Endothelial cell of umbilical vein (primary cell): Measurements from ENCODE around the gene KRTAP10-12. TPM values are rescaled to one million over a fixed set of nuclear protein-coding genes. Genes with fewer than 3 reads are reported as not detected.

Source experiments
- BruUV-seq: library from RNA; stranded (reverse); fragments of 400-500 nt; replicated peaks from 2 replicates; lab custom pipeline; 2021; lab: Mats Ljungman, UMichigan
- CTCF ChIA-PET: fragments of 300-600, 350-600 bp; sonication (Branson Sonifier 250); formaldehyde crosslinking; loops from one replicate; lab custom pipeline; 2021; ENCODE audit warnings: antibody characterized with exemption, inconsistent platforms; lab: Charles Lee
- POLR2A ChIA-PET: fragments of 300-600, 350-600 bp; sonication (Branson Sonifier 250); formaldehyde crosslinking; loops from one replicate; lab custom pipeline; 2021; ENCODE audit warnings: antibody characterized with exemption, inconsistent platforms; lab: Charles Lee
- DNase-seq: peaks from one replicate; pipeline ENCODE4 v3.0.0-alpha.2; 2011; ENCODE audit warnings: low read depth, low spot score
- FAIRE-seq: peaks from 2 replicates; lab custom pipeline; 2011; peaks lifted over from hg19 to GRCh38; lab: Jason Lieb, UNC
- H2AFZ ChIP-seq: 2 replicates; pipeline ENCODE4 v1.6.0; 2012; ENCODE audit warnings: low read depth, low read length, control low read depth, inconsistent platforms
- H3K27ac ChIP-seq: 2 replicates; pipeline ENCODE4 v1.5.1; 2011; ENCODE audit warnings: low read depth, mild to moderate bottlenecking, control low read depth, low read length, moderate library complexity; ENCODE audit not compliant: insufficient read depth
- H3K27me3 ChIP-seq, 2 experiments: 2 replicates each; pipeline versions ENCODE4 v1.6.0 to v1.6.1; 2011; ENCODE audit warnings: low read length in 2 of 2, mixed read lengths in 1 of 2; ENCODE audit not compliant: control insufficient read depth in 2 of 2, insufficient read depth in 2 of 2
- H3K36me3 ChIP-seq, 2 experiments: 2 replicates in 1 of 2; 3 replicates in 1 of 2; pipeline ENCODE4 v1.5.1; 2011; ENCODE audit warnings: low read length in 2 of 2, mild to moderate bottlenecking in 1 of 2, moderate library complexity in 1 of 2; ENCODE audit not compliant: control insufficient read depth in 2 of 2, insufficient read depth in 2 of 2; ENCODE audit errors: extremely low read depth in 1 of 2
- H3K4me1 ChIP-seq: 3 replicates; pipeline ENCODE4 v1.5.1; 2011; ENCODE audit warnings: mild to moderate bottlenecking, low read length; ENCODE audit not compliant: control insufficient read depth, insufficient read depth; ENCODE audit errors: extremely low read depth
- H3K4me2 ChIP-seq: 2 replicates; pipeline ENCODE4 v1.6.1; 2011; ENCODE audit warnings: low read length, control low read depth, mixed read lengths; ENCODE audit not compliant: insufficient read depth
- H3K4me3 ChIP-seq, 3 experiments: fragments of 200-600 bp in 1 of 3; sonication (generic), shearing (Covaris generic) in 1 of 3; replicated peaks in 1 of 3; 2 replicates each; pipeline ENCODE4 v1.5.1; 2011 to 2016; ENCODE audit warnings: control low read depth in 3 of 3, low read length in 3 of 3, mild to moderate bottlenecking in 2 of 3, inconsistent platforms in 1 of 3, low read depth in 1 of 3, moderate library complexity in 1 of 3; ENCODE audit not compliant: insufficient read depth in 1 of 3
- H3K79me2 ChIP-seq: 2 replicates; pipeline ENCODE4 v1.6.0; 2012; ENCODE audit warnings: low read length, inconsistent platforms; ENCODE audit not compliant: control insufficient read depth, insufficient read depth
- H3K9ac ChIP-seq: replicated peaks from 2 replicates; pipeline ENCODE3; 2011; ENCODE audit warnings: low read length, control low read depth; ENCODE audit not compliant: insufficient read depth; ENCODE audit errors: extremely low read depth
- H3K9me1 ChIP-seq: replicated peaks from 3 replicates; pipeline ENCODE4 v1.6.0; 2011; ENCODE audit warnings: mild to moderate bottlenecking, low read length; ENCODE audit not compliant: control insufficient read depth, insufficient read depth; ENCODE audit errors: extremely low read depth
- H3K9me3 ChIP-seq: replicated peaks from 2 replicates; pipeline ENCODE4 v1.5.1; 2012; ENCODE audit warnings: low read length, inconsistent platforms; ENCODE audit not compliant: control insufficient read depth, insufficient read depth
- H4K20me1 ChIP-seq: replicated peaks from 2 replicates; pipeline ENCODE3; 2011; ENCODE audit warnings: mild to moderate bottlenecking, low read length; ENCODE audit not compliant: control insufficient read depth, insufficient read depth; ENCODE audit errors: extremely low read depth
- EZH2 ChIP-seq: IDR thresholded peaks from 2 replicates; pipeline ENCODE4 v1.6.1; 2012; ENCODE audit warnings: borderline replicate concordance, low read depth, mild to moderate bottlenecking, moderate library complexity, low read length, inconsistent platforms; ENCODE audit not compliant: severe bottlenecking
- FOS ChIP-seq: IDR thresholded peaks from 2 replicates; pipeline ENCODE4 v1.6.1; 2011; ENCODE audit warnings: mild to moderate bottlenecking, low read length, moderate library complexity, borderline replicate concordance; ENCODE audit not compliant: insufficient read depth
- GATA2 ChIP-seq: IDR thresholded peaks from 2 replicates; pipeline ENCODE4 v1.7.0; 2011; ENCODE audit warnings: low read depth, mild to moderate bottlenecking, moderate library complexity, mixed read lengths, low read length; ENCODE audit not compliant: insufficient read length, insufficient read depth
- JUN ChIP-seq: IDR thresholded peaks from 2 replicates; pipeline ENCODE4 v1.6.1; 2011; ENCODE audit warnings: borderline replicate concordance, low read depth; ENCODE audit not compliant: insufficient read length, insufficient read depth
- MYC ChIP-seq: IDR thresholded peaks from one replicate; pipeline ENCODE4 v1.6.1; 2011; ENCODE audit warnings: mild to moderate bottlenecking, low read depth, low read length
- POLR2A ChIP-seq: IDR thresholded peaks from 2 replicates; pipeline ENCODE4 v1.6.1; 2012; ENCODE audit warnings: low read depth, mild to moderate bottlenecking, control low read depth, low read length
- POLR2AphosphoS5 ChIP-seq: IDR thresholded peaks from 2 replicates; pipeline ENCODE4 v1.6.1; 2012; ENCODE audit warnings: low read depth, mild to moderate bottlenecking, control low read depth, low read length, moderate library complexity; ENCODE audit not compliant: insufficient read depth
- dilution Hi-C: fragments of 300-500 bp; cut with MboI; formaldehyde crosslinking; loops from one replicate; pipeline ENCODE4 v1.15.0; 2019; ENCODE audit warnings: low sequenced_read_pairs; ENCODE audit not compliant: extremely low pct_ligation_motif_present
- intact Hi-C: fragments of 100-400 bp; cut with micrococcal nuclease; formaldehyde crosslinking; loops from one replicate; pipeline ENCODE4 v1.10.0; 2022
- polyA plus RNA-seq, 4 experiments: library from polyadenylated mRNA; depleted of rRNA in 3 of 4; stranded (reverse) in 3 of 4; unstranded in 1 of 4; fragments of >200 nt; gene quantifications; 2 replicates each; pipeline versions ENCODE4 v1.2.1 to v1.2.3, GENCODE V29; 2011 to 2012; ENCODE audit warnings: missing spikeins in 1 of 4
- total RNA-seq: library from RNA; stranded (reverse); gene quantifications from 2 replicates; pipeline ENCODE4 v1.2.3, GENCODE V29; 2021
- TF ChIP-seq, protein P1 (sequence below): IDR thresholded peaks from 2 replicates; pipeline ENCODE4 v1.6.1; 2011; ENCODE audit not compliant: insufficient read depth, insufficient read length
- TF ChIP-seq, protein P2 (sequence below), 2 donors: IDR thresholded peaks; 1 replicate in 1 of 2; 2 replicates in 1 of 2; pipeline ENCODE4 v1.5.1; 2011; ENCODE audit warnings: low read length in 2 of 2, mild to moderate bottlenecking in 2 of 2, moderate library complexity in 2 of 2, control low read depth in 1 of 2, inconsistent platforms in 1 of 2, low read depth in 1 of 2; ENCODE audit not compliant: insufficient read depth in 1 of 2; ENCODE audit errors: extremely low read depth in 1 of 2

The KRTAP10-12 gene
- total and polyA plus RNA-seq, 2 donors (not counting 3 experiments of a cell fraction or from before 2014, with no cell fraction given) = not detected

DNA sequence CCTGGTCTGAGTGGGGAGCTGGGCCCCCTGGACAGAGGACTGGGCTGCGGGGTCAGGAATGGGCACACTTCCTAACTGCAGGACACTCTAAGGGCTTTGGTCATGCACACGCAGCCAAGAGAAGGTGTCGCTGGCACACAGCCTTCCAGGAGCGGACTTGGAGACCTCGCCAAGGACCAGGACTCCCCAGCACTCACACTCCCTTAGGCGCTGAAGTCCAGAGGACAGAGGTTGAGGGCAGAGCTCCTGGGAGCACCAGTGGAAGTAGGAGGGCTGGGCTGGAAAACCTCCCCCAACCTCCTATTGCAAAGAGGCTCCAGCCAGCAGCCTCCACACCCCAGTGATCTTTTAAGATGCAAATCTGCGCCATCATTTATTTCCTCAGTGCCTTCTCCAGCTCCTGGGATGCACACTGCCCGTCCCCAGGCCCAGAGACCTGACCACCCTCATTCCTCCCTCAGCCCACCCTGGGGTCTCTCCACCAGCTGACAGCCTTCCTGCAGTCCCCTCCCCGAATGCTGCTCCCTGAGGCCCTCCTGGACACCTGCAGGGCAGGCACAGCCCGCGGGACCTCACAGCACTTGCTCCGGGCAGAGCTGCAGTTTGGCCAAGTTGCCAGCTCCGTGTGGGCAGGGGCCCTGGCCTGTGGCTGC is 11.4 kb downstream of the KRTAP10-12 start:
- no TSS peak for BruUV-seq
- ChIA-PET POLR2A (no interaction called here), CTCF (interaction anchor here (1.7 kb wide), 1 partner anchor 85 kb away, joined by 10 read pairs; no protein-coding TSS in a partner anchor)
- no peaks in the 10 kb centered on the region for H3K9me1 ChIP-seq
- no peak for TF ChIP-seq POLR2AphosphoS5
- TF ChIP-seq FOS = no peak
- no peak for TF ChIP-seq EZH2
- TF ChIP-seq GATA2 = no peak
- no peak for TF ChIP-seq MYC
- no peak for TF ChIP-seq POLR2A
- TF ChIP-seq, protein P1, sequence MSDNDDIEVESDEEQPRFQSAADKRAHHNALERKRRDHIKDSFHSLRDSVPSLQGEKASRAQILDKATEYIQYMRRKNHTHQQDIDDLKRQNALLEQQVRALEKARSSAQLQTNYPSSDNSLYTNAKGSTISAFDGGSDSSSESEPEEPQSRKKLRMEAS = no peak
- TF ChIP-seq JUN = no peak
- TF ChIP-seq, protein P2, sequence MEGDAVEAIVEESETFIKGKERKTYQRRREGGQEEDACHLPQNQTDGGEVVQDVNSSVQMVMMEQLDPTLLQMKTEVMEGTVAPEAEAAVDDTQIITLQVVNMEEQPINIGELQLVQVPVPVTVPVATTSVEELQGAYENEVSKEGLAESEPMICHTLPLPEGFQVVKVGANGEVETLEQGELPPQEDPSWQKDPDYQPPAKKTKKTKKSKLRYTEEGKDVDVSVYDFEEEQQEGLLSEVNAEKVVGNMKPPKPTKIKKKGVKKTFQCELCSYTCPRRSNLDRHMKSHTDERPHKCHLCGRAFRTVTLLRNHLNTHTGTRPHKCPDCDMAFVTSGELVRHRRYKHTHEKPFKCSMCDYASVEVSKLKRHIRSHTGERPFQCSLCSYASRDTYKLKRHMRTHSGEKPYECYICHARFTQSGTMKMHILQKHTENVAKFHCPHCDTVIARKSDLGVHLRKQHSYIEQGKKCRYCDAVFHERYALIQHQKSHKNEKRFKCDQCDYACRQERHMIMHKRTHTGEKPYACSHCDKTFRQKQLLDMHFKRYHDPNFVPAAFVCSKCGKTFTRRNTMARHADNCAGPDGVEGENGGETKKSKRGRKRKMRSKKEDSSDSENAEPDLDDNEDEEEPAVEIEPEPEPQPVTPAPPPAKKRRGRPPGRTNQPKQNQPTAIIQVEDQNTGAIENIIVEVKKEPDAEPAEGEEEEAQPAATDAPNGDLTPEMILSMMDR (IDR thresholded peaks at IDR 0.05; ENCODE audit: extremely low read depth in 1 of 2, insufficient read depth in 1 of 2, low read depth in 1 of 2, low read length in 2 of 2) = no peak
- FAIRE-seq (no peak), DNase-seq (no peak)
- H3K36me3 ChIP-seq = no peaks in the 10 kb centered on the region
- no peak overlapping the region for H3K27ac ChIP-seq
- H3K4me2 ChIP-seq = no peak overlapping the region
- H3K4me1 ChIP-seq = peaks cover 5% of the 10 kb centered on the region
- H3K9ac ChIP-seq = no peak overlapping the region
- no peaks in the 10 kb centered on the region for H4K20me1 ChIP-seq
- H3K79me2 ChIP-seq = no peaks in the 10 kb centered on the region
- peaks cover 78 to 85% of the 10 kb centered on the region in 2 experiments for H3K27me3 ChIP-seq
- no peak overlapping the region for H2AFZ ChIP-seq
- no peak overlapping the region for H3K4me3 ChIP-seq
- dilution Hi-C loops (no loop called here), intact Hi-C loops (no loop called here)
- H3K9me3 ChIP-seq = no peaks in the 10 kb centered on the region
